Tibial artery (tissue), 4 donors: ENCODE measurements around the gene PROK1.
"Not testable (repeated sequence)": the region's sequence is repeated elsewhere in the genome, so short reads cannot be mapped to it uniquely, and the experiment has no call there.

Experiments used
- DNase-seq, 2 donors: peaks; one replicate each; pipeline ENCODE4 v3.0.0-alpha.2; 2019
- H3K27ac ChIP-seq, 2 donors: fragments of 200-600 bp; sonication (generic) in 1 of 2; 1 replicate in 1 of 2; 2 replicates in 1 of 2; pipeline ENCODE4 v1.5.1; 2018 to 2019; ENCODE audit warnings: mild to moderate bottlenecking in 1 of 2
- H3K27me3 ChIP-seq, 2 donors: fragments of 200-600 bp; sonication (generic) in 1 of 2; one replicate each; pipeline versions ENCODE4 v1.5.1 to v1.6.0; 2016 to 2019
- H3K36me3 ChIP-seq, 3 donors: fragments of 200-600 bp; sonication (generic) in 2 of 3; one replicate each; pipeline ENCODE4 v1.5.1; 2016 to 2019; ENCODE audit warnings: mild to moderate bottlenecking in 2 of 3
- H3K4me1 ChIP-seq, 4 donors: fragments of 200-600 bp; sonication (generic) in 2 of 4; 1 replicate in 3 of 4; 2 replicates in 1 of 4; pipeline ENCODE4 v1.5.1; 2016 to 2019
- H3K4me3 ChIP-seq, 2 donors: fragments of 200-600 bp; sonication (generic) in 1 of 2; 1 replicate in 1 of 2; 2 replicates in 1 of 2; pipeline ENCODE4 v1.5.1; 2018 to 2019; ENCODE audit warnings: mild to moderate bottlenecking in 2 of 2
- H3K9me3 ChIP-seq, 3 donors: fragments of 200-600 bp; sonication (generic) in 1 of 3; one replicate each; pipeline ENCODE4 v1.5.1; 2016 to 2019
- intact Hi-C: fragments of 100-400 bp; cut with DNase I; formaldehyde crosslinking; loops from one replicate; pipeline ENCODE4 v1.15.0; 2023; ENCODE audit warnings: low total_unique reads
- TF ChIP-seq, protein P1 (sequence below), 2 experiments: fragments of 200-600 bp in 1 of 2; fragments of 450-650 bp in 1 of 2; IDR thresholded peaks; one replicate each; pipeline ENCODE4 v1.5.1; 2017 to 2019; ENCODE audit warnings: antibody characterized with exemption in 2 of 2, mild to moderate bottlenecking in 1 of 2, moderate library complexity in 1 of 2

PROK1 gene

DNA sequence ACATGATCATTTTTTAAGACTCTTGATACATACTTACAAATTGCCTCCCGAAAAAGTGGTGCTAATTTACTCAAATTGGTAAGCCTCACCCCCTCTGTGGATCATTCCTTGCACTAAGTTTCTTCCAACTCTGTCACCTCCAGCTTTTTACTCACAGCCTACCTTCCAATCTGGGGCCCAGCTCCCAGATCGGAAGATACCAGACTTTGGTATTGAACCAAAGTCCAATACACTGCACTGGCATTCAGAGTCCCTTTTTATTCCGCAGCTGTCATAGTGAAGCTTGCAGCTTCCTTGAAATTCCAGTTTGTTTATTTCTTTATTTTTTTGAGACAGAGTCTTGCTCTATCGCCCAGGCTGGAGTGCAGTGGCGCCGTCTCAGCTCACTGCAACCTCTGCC, 41.6 kb upstream of the PROK1 start:
- intact Hi-C loops, result no loop called here

DNA sequence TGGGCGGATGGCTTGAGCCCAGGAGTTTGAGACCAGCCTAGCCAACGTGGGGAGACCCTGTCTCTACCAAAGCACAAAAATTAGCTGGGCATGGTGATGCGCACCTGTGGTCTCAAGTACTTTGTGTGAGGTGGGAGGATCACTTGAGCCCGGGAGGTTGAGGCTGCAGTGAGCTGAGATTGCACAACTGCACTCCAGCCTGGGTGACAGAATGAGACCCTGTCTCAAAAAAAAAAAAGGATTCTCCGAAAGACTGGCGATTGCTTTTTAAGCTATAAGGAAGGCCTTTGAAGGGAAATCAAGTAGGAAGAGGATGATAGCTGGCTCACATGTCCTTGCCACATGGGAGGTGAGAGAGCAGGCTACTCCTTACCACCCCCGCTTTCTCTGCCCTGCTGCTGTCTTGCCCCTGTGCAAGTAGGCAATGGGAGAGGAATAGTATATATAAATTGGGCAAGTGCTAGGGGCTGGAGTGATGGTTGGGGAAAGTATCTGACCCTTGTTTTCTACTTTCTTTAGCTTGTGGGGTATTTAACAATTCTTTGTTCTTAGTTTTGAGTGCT, 39.7 kb upstream of the PROK1 start:
- intact Hi-C loops, result loop anchor here (5.0 kb wide), 1 partner anchor 46 kb away; no protein-coding TSS in a partner anchor
- H3K4me3 ChIP-seq, result no peak overlapping the region
- H3K27me3 ChIP-seq, result no peaks in the 10 kb centered on the region
- no peak overlapping the region for H3K27ac ChIP-seq
- DNase-seq, result no peak
- H3K4me1 ChIP-seq, result peaks cover 0 to 21% (median 8%) of the 10 kb centered on the region in 4 donors
- H3K36me3 ChIP-seq, result no peaks in the 10 kb centered on the region
- TF ChIP-seq, protein P1, sequence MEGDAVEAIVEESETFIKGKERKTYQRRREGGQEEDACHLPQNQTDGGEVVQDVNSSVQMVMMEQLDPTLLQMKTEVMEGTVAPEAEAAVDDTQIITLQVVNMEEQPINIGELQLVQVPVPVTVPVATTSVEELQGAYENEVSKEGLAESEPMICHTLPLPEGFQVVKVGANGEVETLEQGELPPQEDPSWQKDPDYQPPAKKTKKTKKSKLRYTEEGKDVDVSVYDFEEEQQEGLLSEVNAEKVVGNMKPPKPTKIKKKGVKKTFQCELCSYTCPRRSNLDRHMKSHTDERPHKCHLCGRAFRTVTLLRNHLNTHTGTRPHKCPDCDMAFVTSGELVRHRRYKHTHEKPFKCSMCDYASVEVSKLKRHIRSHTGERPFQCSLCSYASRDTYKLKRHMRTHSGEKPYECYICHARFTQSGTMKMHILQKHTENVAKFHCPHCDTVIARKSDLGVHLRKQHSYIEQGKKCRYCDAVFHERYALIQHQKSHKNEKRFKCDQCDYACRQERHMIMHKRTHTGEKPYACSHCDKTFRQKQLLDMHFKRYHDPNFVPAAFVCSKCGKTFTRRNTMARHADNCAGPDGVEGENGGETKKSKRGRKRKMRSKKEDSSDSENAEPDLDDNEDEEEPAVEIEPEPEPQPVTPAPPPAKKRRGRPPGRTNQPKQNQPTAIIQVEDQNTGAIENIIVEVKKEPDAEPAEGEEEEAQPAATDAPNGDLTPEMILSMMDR (IDR thresholded peaks at IDR 0.05), result no peak
- H3K9me3 ChIP-seq, result no peaks in the 10 kb centered on the region

More for the DNA sequence above, 41.6 kb upstream of the PROK1 start:
- Histone ChIP-seq H3K4me1 (peaks cover 0 to 31% (median 14%) of the 10 kb centered on the region in 4 donors), H3K36me3 (peaks cover 15% of the 10 kb centered on the region in 3 donors), H3K9me3 (no peaks in the 10 kb centered on the region), H3K27me3 (no peaks in the 10 kb centered on the region), H3K27ac (no peak overlapping the region), H3K4me3 (no peak overlapping the region)
- TF ChIP-seq, protein P1 (IDR thresholded peaks at IDR 0.05), result no peak
- DNase-seq, result no peak

DNA sequence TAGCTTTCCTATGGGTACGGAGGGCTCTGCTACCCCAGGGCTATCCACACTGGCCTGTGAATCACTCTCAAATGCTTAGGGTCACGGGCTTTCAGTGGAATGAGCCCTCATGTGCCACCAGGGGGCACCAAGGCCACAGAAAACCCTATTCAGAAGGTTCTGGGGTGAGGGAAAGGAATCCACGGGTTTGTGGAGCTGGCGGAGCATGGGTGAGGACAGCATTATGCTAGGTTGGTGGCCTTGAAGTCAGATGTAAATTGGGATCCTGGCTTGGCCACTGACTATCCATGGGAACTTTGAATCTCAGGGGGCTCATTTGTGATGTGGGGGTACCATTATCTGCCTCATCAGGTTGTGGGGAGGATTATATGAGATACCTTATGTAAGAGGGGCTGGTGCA, 38.4 kb upstream of the PROK1 start:
- peak; percentile 77 for DNase-seq
- Histone ChIP-seq H3K27me3 (no peaks in the 10 kb centered on the region), H3K9me3 (no peaks in the 10 kb centered on the region), H3K4me3 (no peak overlapping the region), H3K4me1 (peaks cover 0 to 16% (median 3%) of the 10 kb centered on the region in 4 donors), H3K27ac (no peak overlapping the region), H3K36me3 (no peaks in the 10 kb centered on the region)
- intact Hi-C loops, result loop anchor here (5.0 kb wide), 1 partner anchor 45 kb away; no protein-coding TSS in a partner anchor
- TF ChIP-seq, protein P1 (IDR thresholded peaks at IDR 0.05), result peak; percentile 52 to 65

DNA sequence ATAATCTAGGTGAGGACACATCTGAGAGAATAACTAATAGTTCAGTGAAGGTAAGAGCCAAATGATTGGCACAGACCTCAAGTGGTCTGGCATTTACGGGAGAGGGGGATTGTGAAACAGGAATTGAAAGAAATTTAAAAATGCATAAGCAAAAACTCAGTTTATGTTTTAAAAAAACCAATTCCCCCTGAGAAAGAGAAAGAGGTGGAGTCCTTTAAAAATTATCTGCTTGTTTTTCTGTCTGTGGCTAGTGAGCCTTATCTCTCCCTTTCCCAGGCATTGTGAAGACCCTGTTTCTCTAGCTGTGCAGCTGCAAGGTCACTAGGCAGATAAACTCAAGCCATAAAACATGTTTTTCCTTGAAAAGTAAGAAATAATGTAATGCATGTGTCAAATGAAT, 37.9 kb upstream of the PROK1 start:
- intact Hi-C loops, result loop anchor here (5.0 kb wide), 1 partner anchor 44 kb away; no protein-coding TSS in a partner anchor
- H3K4me1 ChIP-seq, result peaks cover 0 to 14% (median 3%) of the 10 kb centered on the region in 4 donors
- H3K27ac ChIP-seq, H3K9me3 ChIP-seq, H3K36me3 ChIP-seq, H3K27me3 ChIP-seq, DNase-seq, H3K4me3 ChIP-seq: not testable (repeated sequence)

DNA sequence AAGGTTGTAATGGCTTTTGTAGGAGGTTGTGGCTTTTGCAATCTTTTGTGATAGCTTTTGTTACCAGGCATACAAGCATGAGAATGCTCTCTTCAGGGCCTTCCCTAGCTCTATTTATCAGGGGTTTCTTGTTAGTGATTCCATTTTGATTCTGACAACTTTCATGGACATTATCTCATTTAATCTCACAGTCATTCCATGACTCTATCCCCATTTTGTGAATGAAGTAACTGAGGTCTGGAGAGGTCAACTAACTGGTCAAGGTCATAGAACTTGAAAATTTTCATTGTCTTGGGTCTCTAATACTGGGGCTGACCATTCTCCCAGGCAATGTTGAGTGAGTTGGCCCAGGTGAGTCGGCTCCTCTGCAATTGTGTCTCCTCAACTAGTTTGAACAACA, 32.2 kb upstream of the PROK1 start:
- Histone ChIP-seq H3K27ac (no peak overlapping the region), H3K4me1 (no peaks in the 10 kb centered on the region), H3K9me3 (no peaks in the 10 kb centered on the region), H3K4me3 (no peak overlapping the region), H3K36me3 (no peaks in the 10 kb centered on the region), H3K27me3 (no peaks in the 10 kb centered on the region)
- intact Hi-C loops, result no loop called here
- TF ChIP-seq, protein P1 (IDR thresholded peaks at IDR 0.05), result no peak
- DNase-seq, result no peak

DNA sequence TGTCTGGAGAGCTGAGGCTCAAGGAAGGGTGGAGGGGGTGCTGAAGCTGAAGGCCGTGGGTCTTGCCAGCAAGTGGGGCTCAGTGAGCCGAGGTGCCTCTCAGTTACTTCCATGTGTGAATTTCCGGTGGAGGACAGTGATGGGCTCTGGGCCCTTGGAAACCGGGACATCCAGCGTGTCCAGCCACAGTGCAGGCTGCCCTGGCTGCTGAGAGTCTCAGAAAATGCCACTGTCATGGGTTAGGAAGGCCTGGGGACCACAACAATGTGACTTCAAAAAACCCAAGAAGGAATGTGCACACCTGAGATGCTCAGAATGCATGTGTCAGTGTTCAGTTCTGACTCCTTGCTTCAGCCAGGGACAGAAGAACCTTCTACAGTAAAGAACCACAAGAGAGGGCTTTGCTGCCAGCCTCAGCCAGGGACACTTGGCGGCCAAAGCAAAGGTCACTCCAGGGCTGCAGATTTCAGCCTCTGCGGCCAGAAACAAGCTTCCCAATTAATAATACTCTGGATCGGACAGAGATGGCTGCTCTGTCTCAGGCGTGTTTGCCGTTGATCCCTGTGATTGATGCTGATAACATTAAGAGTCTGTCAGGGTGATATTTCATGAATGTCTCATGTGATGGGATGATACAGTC, 30.8 kb upstream of the PROK1 start:
- no peaks in the 10 kb centered on the region for H3K27me3 ChIP-seq
- H3K36me3 ChIP-seq, result no peaks in the 10 kb centered on the region
- no peaks in the 10 kb centered on the region for H3K9me3 ChIP-seq
- intact Hi-C loops, result no loop called here
- peak in 1 of 2 donors; percentile 59 for DNase-seq
- peaks cover 0 to 3% (median 0%) of the 10 kb centered on the region in 4 donors for H3K4me1 ChIP-seq
- H3K27ac ChIP-seq, result peak overlapping the region in 1 of 2 donors; percentile 16
- no peak overlapping the region for H3K4me3 ChIP-seq
- TF ChIP-seq, protein P1 (IDR thresholded peaks at IDR 0.05), result no peak
